ENCODE results near the gene AKR1C2.
"Not testable (repeated sequence)": the region's sequence is repeated elsewhere in the genome, so short reads cannot be mapped to it uniquely, and the experiment has no call there.

Gene AKR1C2

GRCh38 chr10:5040781-5041470 is 37.3 kb upstream of the AKR1C2 start:
- Histone ChIP-seq H3K9ac (ENCODE audit: low read length in 5 of 5) (peak overlapping the region in 1 of 5 donors; percentile 0), H3K36me3 (ENCODE audit: control insufficient read depth in 5 of 5, insufficient read depth in 5 of 5, low read length in 5 of 5) (no peaks in the 10 kb centered on the region), H3K27me3 (ENCODE audit: control insufficient read depth in 5 of 5, insufficient read depth in 4 of 5, low read length in 5 of 5) (no peaks in the 10 kb centered on the region), H3K9me3 (ENCODE audit: control insufficient read depth in 5 of 5, low read length in 5 of 5) (peaks cover 0 to 4% (median 0%) of the 10 kb centered on the region in 5 donors), H3K4me1 (ENCODE audit: control insufficient read depth in 5 of 5, insufficient read depth in 5 of 5, low read length in 5 of 5) (peaks cover 5 to 47% (median 35%) of the 10 kb centered on the region in 5 donors), H3K27ac (ENCODE audit: low read depth, low read length) (peak overlapping the region; percentile 74), H3K4me3 (ENCODE audit: low read depth in 1 of 5, low read length in 5 of 5) (peak overlapping the region; percentile 21 to 59 (median 48))

- Histone ChIP-seq H3K9me3 (ENCODE audit: control insufficient read depth in 5 of 5, low read length in 5 of 5) (peaks cover 0 to 8% (median 5%) of the 10 kb centered on the region in 5 donors), H3K4me3 (ENCODE audit: low read depth in 1 of 5, low read length in 5 of 5) (no peak overlapping the region), H3K36me3 (ENCODE audit: control insufficient read depth in 5 of 5, insufficient read depth in 5 of 5, low read length in 5 of 5) (no peaks in the 10 kb centered on the region), H3K4me1 (ENCODE audit: control insufficient read depth in 5 of 5, insufficient read depth in 5 of 5, low read length in 5 of 5) (peaks cover 5 to 44% (median 35%) of the 10 kb centered on the region in 5 donors), H3K9ac (ENCODE audit: low read length in 5 of 5) (no peak overlapping the region), H3K27ac (ENCODE audit: low read depth, low read length) (no peak overlapping the region), H3K27me3 (ENCODE audit: control insufficient read depth in 5 of 5, insufficient read depth in 4 of 5, low read length in 5 of 5) (no peaks in the 10 kb centered on the region)
These were observed 36.5 kb upstream of the AKR1C2 start for GRCh38 chr10:5040010-5040673.

- Histone ChIP-seq H3K27me3 (ENCODE audit: control insufficient read depth in 5 of 5, insufficient read depth in 4 of 5, low read length in 5 of 5) (no peaks in the 10 kb centered on the region), H3K27ac (ENCODE audit: low read depth, low read length) (no peak overlapping the region), H3K9ac (ENCODE audit: low read length in 5 of 5) (no peak overlapping the region), H3K9me3 (ENCODE audit: control insufficient read depth in 5 of 5, low read length in 5 of 5) (peaks cover 6 to 19% (median 13%) of the 10 kb centered on the region in 5 donors), H3K36me3 (ENCODE audit: control insufficient read depth in 5 of 5, insufficient read depth in 5 of 5, low read length in 5 of 5) (no peaks in the 10 kb centered on the region), H3K4me1 (ENCODE audit: control insufficient read depth in 5 of 5, insufficient read depth in 5 of 5, low read length in 5 of 5) (peaks cover 5 to 45% (median 31%) of the 10 kb centered on the region in 5 donors), H3K4me3 (ENCODE audit: low read depth in 1 of 5, low read length in 5 of 5) (no peak overlapping the region)
These were observed 35.1 kb upstream of the AKR1C2 start for GRCh38 chr10:5038733-5039132.

GRCh38 chr10:5038101-5038500 is 34.4 kb upstream of the AKR1C2 start:
- Histone ChIP-seq H3K27me3 (ENCODE audit: control insufficient read depth in 5 of 5, insufficient read depth in 4 of 5, low read length in 5 of 5) (no peaks in the 10 kb centered on the region), H3K4me1 (ENCODE audit: control insufficient read depth in 5 of 5, insufficient read depth in 5 of 5, low read length in 5 of 5) (peaks cover 5 to 45% (median 26%) of the 10 kb centered on the region in 5 donors), H3K9ac (ENCODE audit: low read length in 5 of 5) (no peak overlapping the region), H3K4me3 (ENCODE audit: low read depth in 1 of 5, low read length in 5 of 5) (no peak overlapping the region), H3K36me3 (ENCODE audit: control insufficient read depth in 5 of 5, insufficient read depth in 5 of 5, low read length in 5 of 5) (no peaks in the 10 kb centered on the region), H3K9me3 (ENCODE audit: control insufficient read depth in 5 of 5, low read length in 5 of 5) (peaks cover 6 to 21% (median 13%) of the 10 kb centered on the region in 5 donors), H3K27ac (ENCODE audit: low read depth, low read length) (no peak overlapping the region)

GRCh38 chr10:5036511-5036910 is 32.9 kb upstream of the AKR1C2 start:
- H3K9me3 ChIP-seq (ENCODE audit: control insufficient read depth in 5 of 5, low read length in 5 of 5): peaks cover 6 to 23% (median 13%) of the 10 kb centered on the region in 5 donors
- H3K27me3 ChIP-seq (ENCODE audit: control insufficient read depth in 5 of 5, insufficient read depth in 4 of 5, low read length in 5 of 5): no peaks in the 10 kb centered on the region
- peaks cover 5 to 34% (median 12%) of the 10 kb centered on the region in 5 donors for H3K4me1 ChIP-seq (ENCODE audit: control insufficient read depth in 5 of 5, insufficient read depth in 5 of 5, low read length in 5 of 5)
- no peaks in the 10 kb centered on the region for H3K36me3 ChIP-seq (ENCODE audit: control insufficient read depth in 5 of 5, insufficient read depth in 5 of 5, low read length in 5 of 5)
- H3K4me3 ChIP-seq (ENCODE audit: low read depth in 1 of 5, low read length in 5 of 5): no peak overlapping the region
- no peak overlapping the region for H3K27ac ChIP-seq (ENCODE audit: low read depth, low read length)
- H3K9ac ChIP-seq (ENCODE audit: low read length in 5 of 5): no peak overlapping the region

GRCh38 chr10:5035356-5035755 is 31.7 kb upstream of the AKR1C2 start:
- H3K27me3 ChIP-seq (ENCODE audit: control insufficient read depth in 5 of 5, insufficient read depth in 4 of 5, low read length in 5 of 5): no peaks in the 10 kb centered on the region
- H3K9ac ChIP-seq (ENCODE audit: low read length in 5 of 5): no peak overlapping the region
- peaks cover 0 to 23% (median under 1%) of the 10 kb centered on the region in 5 donors for H3K4me1 ChIP-seq (ENCODE audit: control insufficient read depth in 5 of 5, insufficient read depth in 5 of 5, low read length in 5 of 5)
- peaks cover 6 to 30% (median 14%) of the 10 kb centered on the region in 5 donors for H3K9me3 ChIP-seq (ENCODE audit: control insufficient read depth in 5 of 5, low read length in 5 of 5)
- no peak overlapping the region for H3K27ac ChIP-seq (ENCODE audit: low read depth, low read length)
- no peaks in the 10 kb centered on the region for H3K36me3 ChIP-seq (ENCODE audit: control insufficient read depth in 5 of 5, insufficient read depth in 5 of 5, low read length in 5 of 5)
- no peak overlapping the region for H3K4me3 ChIP-seq (ENCODE audit: low read depth in 1 of 5, low read length in 5 of 5)

GRCh38 chr10:5034588-5034987 is 30.9 kb upstream of the AKR1C2 start:
- H3K9ac ChIP-seq (ENCODE audit: low read length in 5 of 5): no peak overlapping the region
- peaks cover 8 to 34% (median 21%) of the 10 kb centered on the region in 5 donors for H3K9me3 ChIP-seq (ENCODE audit: control insufficient read depth in 5 of 5, low read length in 5 of 5)
- H3K36me3 ChIP-seq (ENCODE audit: control insufficient read depth in 5 of 5, insufficient read depth in 5 of 5, low read length in 5 of 5): no peaks in the 10 kb centered on the region
- H3K4me1 ChIP-seq (ENCODE audit: control insufficient read depth in 5 of 5, insufficient read depth in 5 of 5, low read length in 5 of 5): peaks cover 0 to 22% (median 0%) of the 10 kb centered on the region in 5 donors
- H3K27ac ChIP-seq (ENCODE audit: low read depth, low read length): no peak overlapping the region
- H3K4me3 ChIP-seq (ENCODE audit: low read depth in 1 of 5, low read length in 5 of 5): peak overlapping the region in 2 of 5 donors; percentile 6 to 53
- H3K27me3 ChIP-seq (ENCODE audit: control insufficient read depth in 5 of 5, insufficient read depth in 4 of 5, low read length in 5 of 5): no peaks in the 10 kb centered on the region

GRCh38 chr10:5033061-5033778 is 29.6 kb upstream of the AKR1C2 start:
- Histone ChIP-seq H3K27ac (ENCODE audit: low read depth, low read length) (peak overlapping the region; percentile 13), H3K27me3 (ENCODE audit: control insufficient read depth in 5 of 5, insufficient read depth in 4 of 5, low read length in 5 of 5) (no peaks in the 10 kb centered on the region), H3K36me3 (ENCODE audit: control insufficient read depth in 5 of 5, insufficient read depth in 5 of 5, low read length in 5 of 5) (no peaks in the 10 kb centered on the region), H3K4me1 (ENCODE audit: control insufficient read depth in 5 of 5, insufficient read depth in 5 of 5, low read length in 5 of 5) (peaks cover 0 to 16% (median 0%) of the 10 kb centered on the region in 5 donors), H3K4me3 (ENCODE audit: low read depth in 1 of 5, low read length in 5 of 5) (peak overlapping the region in 1 of 5 donors; percentile 28), H3K9ac (ENCODE audit: low read length in 5 of 5) (no peak overlapping the region), H3K9me3 (ENCODE audit: control insufficient read depth in 5 of 5, low read length in 5 of 5) (peaks cover 8 to 34% (median 21%) of the 10 kb centered on the region in 5 donors)

GRCh38 chr10:5032444-5032843 is 28.8 kb upstream of the AKR1C2 start:
- not testable (repeated sequence) for H3K4me3 ChIP-seq (ENCODE audit: low read depth in 1 of 5, low read length in 5 of 5); H3K36me3 ChIP-seq (ENCODE audit: control insufficient read depth in 5 of 5, insufficient read depth in 5 of 5, low read length in 5 of 5); H3K27me3 ChIP-seq (ENCODE audit: control insufficient read depth in 5 of 5, insufficient read depth in 4 of 5, low read length in 5 of 5); H3K9ac ChIP-seq (ENCODE audit: low read length in 5 of 5); H3K27ac ChIP-seq (ENCODE audit: low read depth, low read length)
- Histone ChIP-seq H3K4me1 (ENCODE audit: control insufficient read depth in 5 of 5, insufficient read depth in 5 of 5, low read length in 5 of 5) (peaks cover 0 to 16% (median 0%) of the 10 kb centered on the region in 5 donors), H3K9me3 (ENCODE audit: control insufficient read depth in 5 of 5, low read length in 5 of 5) (peaks cover 8 to 34% (median 21%) of the 10 kb centered on the region in 5 donors)
